ENCODE data around the gene SENP6. TPM values are rescaled to one million over a fixed set of nuclear protein-coding genes. Genes with fewer than 3 reads are reported as not detected.
"Not testable (repeated sequence)": the region's sequence is repeated elsewhere in the genome, so short reads cannot be mapped to it uniquely, and the experiment has no call there.

The SENP6 gene
- total and polyA plus RNA-seq, 8 donors = 25.2 to 53.1 (median 41.1) TPM

- intact Hi-C loops (cut with DNase I) = no loop called here
- H3K9me3 ChIP-seq = no peaks in the 10 kb centered on the region
- peaks cover 0 to 45% (median 8%) of the 10 kb centered on the region in 3 donors for H3K36me3 ChIP-seq
- H3K27me3 ChIP-seq = no peaks in the 10 kb centered on the region
- ATAC-seq (no peak), FAIRE-seq (no peak), DNase-seq (no peak)
- no peaks in the 10 kb centered on the region for H3K4me1 ChIP-seq
- 81 to 98% methylated on average over 4 of the region's 4 CpGs for WGBS, 2 donors
- H3K27ac ChIP-seq = no peak overlapping the region
- H3K4me3 ChIP-seq = no peak overlapping the region
- TF ChIP-seq CTCF (IDR thresholded peaks at IDR 0.05) = no peak
Measured at GRCh38 chr6:75666592-75666991, 64.9 kb downstream of the SENP6 start.

GRCh38 chr6:75673884-75674283 lies 72.2 kb downstream of the SENP6 start:
- H3K27ac ChIP-seq = no peak overlapping the region
- no peaks in the 10 kb centered on the region for H3K9me3 ChIP-seq
- no peak for TF ChIP-seq CTCF (IDR thresholded peaks at IDR 0.05)
- H3K36me3 ChIP-seq = peaks cover 0 to 50% (median 3%) of the 10 kb centered on the region in 3 donors
- no peak for DNase-seq
- intact Hi-C loops (cut with DNase I) = no loop called here
- no peak overlapping the region for H3K4me3 ChIP-seq
- FAIRE-seq = no peak
- no peaks in the 10 kb centered on the region for H3K27me3 ChIP-seq
- WGBS, 2 donors = 78 to 80% methylated on average over 8 of the region's 8 CpGs
- no peak for ATAC-seq
- H3K4me1 ChIP-seq = no peaks in the 10 kb centered on the region

DNA sequence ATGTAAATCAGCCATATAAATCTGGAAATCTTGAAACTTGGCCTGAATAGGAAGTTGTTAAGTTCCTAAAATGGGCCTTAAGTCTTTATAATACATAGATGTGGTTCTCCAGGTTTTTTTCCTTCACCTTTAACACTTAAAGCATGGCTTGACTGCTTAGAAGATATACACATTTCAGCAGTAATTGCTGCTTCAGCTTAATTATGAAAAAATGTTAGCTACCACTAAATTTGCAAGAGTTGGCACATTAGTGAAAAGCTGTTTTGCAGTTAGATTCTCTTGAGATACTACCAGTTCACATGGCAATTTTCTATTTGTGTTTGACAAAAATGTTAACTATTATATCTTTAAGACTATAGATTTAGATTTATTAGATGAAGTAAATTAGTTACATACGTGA lies 74.7 kb downstream of the SENP6 start:
- Histone ChIP-seq H3K4me3 (no peak overlapping the region), H3K9me3 (no peaks in the 10 kb centered on the region), H3K36me3 (peaks cover 0 to 56% (median 23%) of the 10 kb centered on the region in 3 donors), H3K27ac (no peak overlapping the region), H3K4me1 (no peaks in the 10 kb centered on the region), H3K27me3 (no peaks in the 10 kb centered on the region)
- ATAC-seq (no peak), FAIRE-seq (no peak), DNase-seq (no peak)
- no peak for TF ChIP-seq CTCF (IDR thresholded peaks at IDR 0.05)
- 95 to 100% methylated on average over 1 of the region's 1 CpG for WGBS, 2 donors
- intact Hi-C loops (cut with DNase I) = no loop called here

- FAIRE-seq; H3K9me3 ChIP-seq; H3K4me3 ChIP-seq; ATAC-seq; H3K27ac ChIP-seq; DNase-seq; H3K4me1 ChIP-seq; H3K27me3 ChIP-seq; intact Hi-C loops (cut with DNase I): not testable (repeated sequence)
- H3K36me3 ChIP-seq = peaks cover 0 to 44% (median 32%) of the 10 kb centered on the region in 3 donors
- WGBS, 2 donors = 91 to 96% methylated on average over 1 to 2 of the region's 2 CpGs
Measured at GRCh38 chr6:75682548-75682947, 80.9 kb downstream of the SENP6 start.

- H3K4me3 ChIP-seq; FAIRE-seq; H3K4me1 ChIP-seq; intact Hi-C loops (cut with DNase I); H3K27ac ChIP-seq; H3K9me3 ChIP-seq; H3K27me3 ChIP-seq; ATAC-seq; DNase-seq: not testable (repeated sequence)
- peaks cover 0 to 40% (median 31%) of the 10 kb centered on the region in 3 donors for H3K36me3 ChIP-seq
- WGBS, 2 donors = 100% methylated on average over 2 of the region's 2 CpGs
Measured at GRCh38 chr6:75683005-75683404, 81.3 kb downstream of the SENP6 start.

DNA sequence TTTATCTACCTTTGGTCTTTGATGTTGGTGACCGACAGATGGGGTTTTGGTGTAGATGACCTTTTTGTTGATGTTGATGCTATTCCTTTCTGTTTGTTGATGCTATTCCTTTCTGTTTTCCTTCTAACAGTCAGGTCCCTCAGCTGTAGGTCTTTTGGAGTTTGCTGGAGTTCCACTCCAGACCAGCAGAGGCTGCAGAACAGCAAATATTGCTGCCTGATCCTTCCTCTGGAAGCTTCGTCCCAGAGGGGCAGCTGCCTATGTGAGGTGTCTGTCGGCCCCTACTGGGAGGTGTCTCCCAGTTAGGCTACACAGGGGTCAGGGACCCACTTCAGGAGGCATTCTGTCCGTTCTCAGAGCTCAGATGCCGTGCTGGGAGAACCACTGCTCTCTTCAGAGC lies 85.9 kb downstream of the SENP6 start:
- H3K9me3 ChIP-seq; H3K4me3 ChIP-seq; intact Hi-C loops (cut with DNase I); ATAC-seq; H3K36me3 ChIP-seq; H3K4me1 ChIP-seq; FAIRE-seq; DNase-seq; H3K27me3 ChIP-seq; H3K27ac ChIP-seq: not testable (repeated sequence)
- WGBS, 2 donors = 90 to 100% methylated on average over 5 of the region's 5 CpGs

- 96 to 98% methylated on average over 8 of the region's 8 CpGs for WGBS, 2 donors
- ATAC-seq; H3K4me3 ChIP-seq; FAIRE-seq; H3K36me3 ChIP-seq; H3K27ac ChIP-seq; intact Hi-C loops (cut with DNase I); H3K9me3 ChIP-seq; H3K4me1 ChIP-seq; H3K27me3 ChIP-seq; DNase-seq: not testable (repeated sequence)
Measured at GRCh38 chr6:75687937-75688336, 86.3 kb downstream of the SENP6 start.
